ENCODE data around the gene C12orf57.
A peak's percentile ranks its signal among the peaks of the same experiment; 100 is the strongest.

Gene C12orf57

DNA sequence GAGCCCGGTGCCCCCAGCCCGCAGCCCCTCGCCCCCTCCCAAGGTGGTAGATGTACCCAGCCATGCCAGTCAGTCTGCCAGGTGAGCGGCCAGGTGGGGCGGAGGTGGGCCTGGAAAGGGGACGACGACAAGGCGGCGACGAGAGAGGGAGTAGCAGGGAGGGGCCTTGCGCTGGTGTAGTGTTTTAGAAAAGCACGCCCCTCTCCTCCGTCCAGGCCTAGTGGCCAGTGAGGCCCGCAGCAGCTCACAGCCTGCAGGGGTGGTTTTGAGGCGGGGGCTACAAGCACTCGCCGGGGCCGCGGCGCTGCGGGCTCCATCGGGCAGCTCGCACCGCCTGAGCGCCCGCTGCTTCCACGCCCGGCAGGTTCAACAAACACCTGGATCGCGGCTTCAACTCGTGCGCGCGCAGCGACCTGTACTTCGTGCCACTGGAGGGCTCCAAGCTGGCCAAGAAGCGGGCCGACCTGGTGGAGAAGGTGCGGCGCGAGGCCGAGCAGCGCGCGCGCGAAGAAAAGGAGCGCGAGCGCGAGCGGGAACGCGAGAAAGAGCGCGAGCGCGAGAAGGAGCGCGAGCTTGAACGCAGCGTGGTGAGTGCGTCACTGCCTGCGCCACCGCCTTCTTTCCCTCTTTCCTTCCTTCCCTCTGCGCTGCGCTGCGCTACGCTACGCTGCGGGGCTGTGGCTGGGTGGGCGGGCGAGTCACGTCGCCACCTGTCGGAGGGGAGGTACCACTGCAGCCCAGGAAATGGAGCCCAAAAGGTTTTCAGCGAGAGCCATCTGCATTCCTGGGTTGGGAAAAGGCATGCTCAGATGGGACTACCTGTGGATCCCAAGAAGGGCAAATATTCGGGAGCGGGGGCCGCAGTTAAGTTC is 6.1 kb upstream of the C12orf57 start:
- DNase-seq (ENCODE audit: low spot score) = peak; percentile 86

DNA sequence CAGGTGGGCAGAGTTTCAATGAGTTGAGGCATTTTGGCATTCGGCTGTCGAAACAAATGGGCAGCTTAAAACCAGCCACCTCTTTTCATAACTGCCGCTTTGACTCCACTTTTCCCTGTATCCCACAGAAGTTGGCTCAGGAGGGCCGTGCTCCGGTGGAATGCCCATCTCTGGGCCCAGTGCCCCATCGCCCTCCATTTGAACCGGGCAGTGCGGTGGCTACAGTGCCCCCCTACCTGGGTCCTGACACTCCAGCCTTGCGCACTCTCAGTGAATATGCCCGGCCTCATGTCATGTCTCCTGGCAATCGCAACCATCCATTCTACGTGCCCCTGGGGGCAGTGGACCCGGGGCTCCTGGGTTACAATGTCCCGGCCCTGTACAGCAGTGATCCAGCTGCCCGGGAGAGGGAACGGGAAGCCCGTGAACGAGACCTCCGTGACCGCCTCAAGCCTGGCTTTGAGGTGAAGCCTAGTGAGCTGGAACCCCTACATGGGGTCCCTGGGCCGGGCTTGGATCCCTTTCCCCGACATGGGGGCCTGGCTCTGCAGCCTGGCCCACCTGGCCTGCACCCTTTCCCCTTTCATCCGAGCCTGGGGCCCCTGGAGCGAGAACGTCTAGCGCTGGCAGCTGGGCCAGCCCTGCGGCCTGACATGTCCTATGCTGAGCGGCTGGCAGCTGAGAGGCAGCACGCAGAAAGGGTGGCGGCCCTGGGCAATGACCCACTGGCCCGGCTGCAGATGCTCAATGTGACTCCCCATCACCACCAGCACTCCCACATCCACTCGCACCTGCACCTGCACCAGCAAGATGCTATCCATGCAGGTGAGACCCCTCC is 5.2 kb upstream of the C12orf57 start:
- no peak for DNase-seq (ENCODE audit: low spot score)

DNA sequence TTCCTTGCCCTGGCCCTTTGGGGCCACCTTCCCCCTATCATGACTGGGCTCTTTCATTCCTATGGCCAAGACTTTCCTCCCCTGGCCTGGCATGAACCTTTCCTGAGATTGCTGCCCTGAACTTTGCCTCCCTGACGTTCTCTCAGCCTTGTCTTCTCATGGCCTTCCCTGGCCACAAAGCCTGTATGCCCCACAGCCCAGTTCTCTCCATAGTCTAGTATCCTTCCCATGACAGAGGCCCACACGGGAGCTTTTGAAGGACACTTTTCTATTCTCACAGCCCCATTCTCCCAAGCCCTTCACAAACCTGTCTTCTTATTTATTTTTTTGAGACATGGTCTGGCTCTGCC is 4.7 kb upstream of the C12orf57 start:
- no peak for DNase-seq (ENCODE audit: low spot score)

DNA sequence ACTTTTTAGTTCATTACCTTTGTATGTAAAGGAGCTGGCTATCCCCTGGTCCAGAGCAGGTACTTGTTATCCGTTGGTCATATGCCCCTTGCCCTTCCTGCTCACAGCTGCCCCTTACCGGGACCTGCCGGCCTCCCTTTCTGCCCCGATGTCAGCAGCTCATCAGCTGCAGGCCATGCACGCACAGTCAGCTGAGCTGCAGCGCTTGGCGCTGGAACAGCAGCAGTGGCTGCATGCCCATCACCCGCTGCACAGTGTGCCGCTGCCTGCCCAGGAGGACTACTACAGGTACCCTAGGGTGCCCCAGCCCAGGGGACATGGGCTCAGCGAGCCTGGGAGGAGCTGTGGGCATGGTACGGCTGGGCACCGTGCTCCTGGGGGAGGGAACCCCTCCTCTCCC is 2.6 kb upstream of the C12orf57 start:
- no peak for DNase-seq (ENCODE audit: low spot score)

DNA sequence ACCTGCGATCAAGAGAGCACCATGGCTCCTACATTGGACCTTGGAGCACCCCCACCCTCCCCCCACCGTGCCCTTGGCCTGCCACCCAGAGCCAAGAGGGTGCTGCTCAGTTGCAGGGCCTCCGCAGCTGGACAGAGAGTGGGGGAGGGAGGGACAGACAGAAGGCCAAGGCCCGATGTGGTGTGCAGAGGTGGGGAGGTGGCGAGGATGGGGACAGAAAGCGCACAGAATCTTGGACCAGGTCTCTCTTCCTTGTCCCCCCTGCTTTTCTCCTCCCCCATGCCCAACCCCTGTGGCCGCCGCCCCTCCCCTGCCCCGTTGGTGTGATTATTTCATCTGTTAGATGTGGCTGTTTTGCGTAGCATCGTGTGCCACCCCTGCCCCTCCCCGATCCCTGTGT is 2.0 kb upstream of the C12orf57 start:
- DNase-seq (ENCODE audit: low spot score) = no peak

DNA sequence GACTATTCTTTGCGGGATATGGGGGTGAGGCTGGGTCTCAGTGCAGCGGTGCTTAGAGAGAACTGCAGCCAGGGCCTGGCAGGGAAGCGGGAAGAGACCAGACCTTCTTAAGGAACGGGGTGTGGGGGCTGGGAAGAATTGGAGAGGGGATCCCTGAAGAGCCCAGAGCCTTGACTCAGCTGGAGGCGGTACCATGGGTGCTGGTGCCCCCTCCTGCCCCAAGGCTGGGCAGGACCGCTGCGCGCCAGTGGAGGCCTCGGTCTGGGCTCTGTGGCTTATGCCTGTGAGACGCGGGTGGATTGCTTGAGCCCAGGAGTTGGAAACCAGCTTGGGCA is 1.5 kb upstream of the C12orf57 start:
- DNase-seq (ENCODE audit: low spot score) = no peak

DNA sequence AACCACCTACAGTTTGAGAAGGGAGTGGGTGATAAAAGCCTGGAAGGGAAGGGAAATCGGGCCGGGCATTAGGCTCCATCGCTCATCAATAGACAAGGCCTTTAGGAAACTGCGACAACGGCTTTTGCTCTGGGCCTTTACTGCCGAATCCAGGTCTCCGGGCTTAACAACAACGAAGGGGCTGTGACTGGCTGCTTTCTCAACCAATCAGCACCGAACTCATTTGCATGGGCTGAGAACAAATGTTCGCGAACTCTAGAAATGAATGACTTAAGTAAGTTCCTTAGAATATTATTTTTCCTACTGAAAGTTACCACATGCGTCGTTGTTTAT is 467 bp upstream of the C12orf57 start:
- DNase-seq (ENCODE audit: low spot score) = peak; percentile 98

DNA sequence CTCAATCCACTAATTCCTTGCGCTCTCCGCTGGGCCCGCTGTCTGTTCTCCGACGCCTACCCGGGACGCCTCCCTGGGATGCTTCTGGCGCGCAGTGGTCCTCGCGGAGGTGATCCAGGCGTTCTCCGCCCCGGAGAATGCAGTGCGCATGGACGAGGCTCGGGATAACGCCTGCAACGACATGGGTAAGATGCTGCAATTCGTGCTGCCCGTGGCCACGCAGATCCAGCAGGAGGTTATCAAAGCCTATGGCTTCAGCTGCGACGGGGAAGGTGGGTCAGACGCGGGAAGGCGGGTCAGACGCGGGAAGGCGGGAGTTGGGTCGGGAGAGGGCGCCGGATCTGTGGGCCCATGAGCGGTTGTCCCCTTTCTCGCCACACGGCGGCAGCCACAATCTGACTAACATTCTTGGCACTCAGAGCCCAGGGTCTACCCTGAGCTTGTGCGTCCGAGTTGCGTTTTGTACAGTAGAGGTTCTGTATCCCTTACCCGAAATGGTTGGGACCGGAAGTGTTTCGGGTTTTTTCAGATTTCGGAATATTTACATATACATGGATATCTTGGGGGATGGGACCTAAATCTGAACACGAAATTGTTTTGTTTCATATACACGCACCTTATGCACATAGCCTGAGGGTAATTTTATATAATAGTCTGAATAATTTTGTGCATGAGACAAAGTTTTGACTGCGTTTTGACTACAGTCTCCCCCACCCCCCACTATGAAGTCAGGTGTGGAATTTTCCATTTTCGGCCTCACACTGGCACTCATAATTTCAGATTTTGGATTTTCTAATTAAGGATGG is 762 bp downstream of the C12orf57 start:
- peak; percentile 81 for DNase-seq (ENCODE audit: low spot score)

DNA sequence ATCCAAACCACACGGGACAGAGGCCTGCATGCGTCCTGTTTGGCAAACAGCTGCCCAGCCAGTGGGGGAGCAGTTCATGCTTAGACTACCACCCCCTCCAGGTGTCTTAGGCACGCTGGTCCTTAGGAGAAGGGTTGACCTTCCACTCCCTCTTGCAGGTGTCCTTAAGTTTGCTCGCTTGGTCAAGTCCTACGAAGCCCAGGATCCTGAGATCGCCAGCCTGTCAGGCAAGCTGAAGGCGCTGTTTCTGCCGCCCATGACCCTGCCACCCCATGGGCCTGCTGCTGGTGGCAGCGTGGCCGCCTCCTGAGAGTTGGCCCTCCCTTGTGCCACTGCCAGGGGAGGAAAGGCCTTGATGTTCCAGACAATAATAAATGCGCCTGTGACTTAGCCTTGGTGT is 1.8 kb downstream of the C12orf57 start:
- DNase-seq (ENCODE audit: low spot score) = no peak

DNA sequence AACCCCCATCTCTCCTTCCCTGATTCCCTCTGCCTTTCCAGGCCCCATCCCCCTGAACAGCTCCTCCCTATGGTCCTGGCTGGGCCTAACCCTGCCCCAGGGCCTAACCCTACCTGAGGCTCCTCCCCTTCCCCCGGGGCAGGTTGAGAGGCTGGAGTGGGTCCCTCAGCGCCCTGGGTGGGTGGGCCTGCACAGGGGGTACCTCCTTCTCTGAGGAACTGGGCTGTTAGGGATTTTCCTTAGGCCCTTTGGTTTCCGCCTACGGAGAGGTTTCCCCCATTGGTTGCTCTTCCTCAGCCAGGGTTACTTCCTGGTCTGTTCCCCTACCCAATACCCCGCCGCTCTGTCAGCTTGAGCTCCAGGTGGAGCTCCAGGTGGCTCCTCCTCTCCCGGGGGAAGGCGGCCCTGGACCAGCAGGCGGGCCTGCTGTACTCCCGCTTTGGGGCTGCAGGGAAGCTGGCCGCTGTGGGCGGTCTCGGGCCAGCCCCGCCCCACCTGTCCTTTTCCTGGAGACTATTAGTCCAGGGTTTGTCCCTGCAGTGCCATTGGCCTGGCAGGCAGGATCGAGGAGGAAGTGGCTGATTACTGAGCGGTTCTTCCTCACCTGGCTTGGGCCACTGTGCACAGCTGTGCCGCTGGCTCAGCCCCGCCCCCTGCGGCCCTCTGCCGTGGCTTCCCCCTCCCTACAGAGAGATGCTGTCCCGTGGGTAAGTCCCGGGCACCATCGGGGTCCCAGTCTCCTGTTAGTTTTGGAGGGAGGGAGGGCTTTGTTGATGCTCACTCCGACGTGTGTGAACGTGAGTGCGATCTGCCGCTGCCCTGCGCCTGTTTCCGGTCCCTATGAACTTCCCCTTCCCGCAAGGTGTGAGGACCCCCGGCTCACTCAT is 2.5 kb downstream of the C12orf57 start:
- peak; percentile 96 for DNase-seq (ENCODE audit: low spot score)

DNA sequence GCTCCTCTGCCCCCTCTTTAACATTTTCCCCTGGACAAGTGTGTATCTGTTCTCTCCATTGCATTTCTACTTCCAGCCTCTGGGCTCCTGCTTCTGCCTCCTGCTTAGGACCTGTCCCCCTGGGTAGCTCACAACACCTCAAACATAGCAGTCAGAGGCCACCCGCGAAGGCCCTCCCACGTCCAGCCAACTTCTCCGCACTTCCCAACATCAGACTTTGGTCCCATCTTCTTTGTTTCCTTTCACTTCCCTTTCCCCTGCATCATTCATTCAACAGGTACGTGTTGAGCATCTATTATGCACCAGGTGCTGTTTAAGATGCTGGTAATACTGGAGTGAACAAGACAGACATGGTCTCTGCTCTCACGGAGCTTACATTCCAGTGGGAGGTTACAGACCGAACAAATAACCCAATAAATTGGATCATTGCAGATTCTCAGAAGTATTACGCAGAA is 3.1 kb downstream of the C12orf57 start:
- no peak for DNase-seq (ENCODE audit: low spot score)

DNA sequence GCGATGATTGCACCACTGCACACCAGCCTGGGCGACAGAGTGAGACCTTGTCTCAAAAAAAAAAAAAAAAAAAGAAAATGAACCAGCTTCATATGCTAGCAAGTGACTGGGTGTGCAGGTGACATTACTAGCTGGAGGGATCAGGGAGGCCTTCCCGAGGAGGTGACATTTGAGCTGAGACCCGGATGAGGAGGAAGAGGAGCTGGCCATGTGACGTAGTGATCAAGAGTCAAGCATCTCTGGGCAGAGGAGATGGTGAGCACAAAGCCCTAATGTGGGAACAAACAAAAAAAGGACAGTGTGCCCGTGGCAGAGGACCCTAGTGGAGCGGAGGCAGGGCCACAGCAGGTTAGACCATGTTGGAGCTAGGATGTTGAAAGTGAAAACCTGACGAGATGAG is 3.8 kb downstream of the C12orf57 start:
- no peak for DNase-seq (ENCODE audit: low spot score)

DNA sequence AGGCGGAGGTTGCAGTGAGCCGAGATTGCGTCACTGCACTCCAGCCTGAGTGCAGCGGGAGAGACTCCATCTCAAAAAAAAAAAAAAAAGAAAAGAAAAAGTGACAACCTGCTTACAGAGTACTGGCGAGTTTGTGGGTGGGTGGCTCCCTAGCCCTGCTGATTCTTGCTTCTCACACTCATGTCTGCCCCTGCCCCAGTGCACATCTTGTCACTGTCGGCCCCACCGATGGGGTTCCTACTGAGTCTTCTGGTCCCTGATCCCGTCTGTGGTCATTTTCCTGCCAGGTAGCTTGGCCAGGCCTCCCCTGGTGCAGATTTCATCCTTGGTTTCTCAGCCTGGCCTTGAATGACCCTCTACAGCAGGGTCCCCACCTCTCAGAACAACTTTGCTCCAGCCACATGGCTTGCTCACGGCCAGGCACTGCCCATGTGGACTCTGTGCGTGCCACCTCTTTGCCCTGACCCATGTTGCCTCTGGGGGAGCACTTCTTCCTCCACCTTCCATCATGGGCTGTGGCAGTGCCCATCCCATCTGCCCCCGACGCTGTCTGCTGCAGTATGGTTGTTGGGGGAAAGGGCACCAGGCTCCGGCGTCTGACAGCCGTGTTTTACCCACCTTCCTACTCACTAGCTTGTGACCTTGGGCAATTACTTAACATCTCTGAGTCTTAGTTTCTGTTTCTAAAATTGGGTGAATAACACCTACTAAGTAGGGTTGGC is 5.2 kb downstream of the C12orf57 start:
- no peak for DNase-seq (ENCODE audit: low spot score)

DNA sequence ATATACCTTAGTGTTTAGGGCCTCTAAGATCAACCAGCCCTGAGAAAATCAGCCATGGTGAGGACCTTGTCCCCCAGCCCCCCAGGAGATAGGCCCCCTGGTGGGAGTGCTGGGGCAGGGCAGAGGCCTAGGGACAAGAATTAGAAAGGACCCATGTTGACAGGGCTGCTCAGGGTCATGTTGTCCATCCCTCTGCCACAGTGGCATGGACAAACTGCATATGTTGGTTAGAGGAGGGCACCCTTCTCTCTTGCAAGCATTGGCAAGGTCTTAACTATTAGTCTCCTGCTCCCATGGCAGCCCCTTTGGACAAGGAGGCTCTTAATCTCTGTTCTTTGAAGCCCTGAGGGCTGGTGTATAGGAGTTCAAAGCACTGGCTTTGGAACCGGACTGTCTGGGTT is 6.6 kb downstream of the C12orf57 start:
- peak; percentile 60 for DNase-seq (ENCODE audit: low spot score)

DNA sequence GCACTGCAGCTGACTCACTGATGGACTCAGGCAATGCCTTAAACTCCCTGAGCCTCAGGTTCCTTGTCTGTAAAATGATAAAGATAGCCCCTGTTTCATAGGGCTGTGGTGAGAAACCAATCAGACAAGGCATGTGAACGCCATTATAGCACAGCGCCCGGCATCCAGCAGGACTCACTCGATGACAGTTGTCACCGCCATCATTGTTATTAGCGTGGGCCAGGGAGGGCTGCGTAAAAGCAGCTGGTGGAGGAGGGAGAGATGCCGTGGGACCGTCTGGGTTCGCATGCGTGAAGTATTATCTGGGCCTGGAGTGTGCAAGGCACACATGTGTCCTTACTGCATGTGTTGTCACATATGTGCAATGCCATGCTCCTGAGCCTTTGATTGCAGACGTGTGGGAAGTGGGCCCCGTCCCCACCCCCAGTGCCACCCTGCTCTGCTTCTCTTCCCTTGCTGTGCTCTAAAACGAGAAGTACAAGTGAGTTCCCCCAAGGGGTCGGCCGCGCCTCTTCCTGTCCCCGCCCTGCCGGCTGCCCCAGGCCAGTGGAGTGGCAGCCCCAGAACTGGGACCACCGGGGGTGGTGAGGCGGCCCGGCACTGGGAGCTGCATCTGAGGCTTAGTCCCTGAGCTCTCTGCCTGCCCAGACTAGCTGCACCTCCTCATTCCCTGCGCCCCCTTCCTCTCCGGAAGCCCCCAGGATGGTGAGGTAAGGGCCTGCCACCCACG is 7.2 kb downstream of the C12orf57 start, which contains the start of gene PTPN6:
Gene PTPN6, plus strand, starts transcription at position 546 of the 730 bp plus-strand sequence. Its CDS starts 157 bp downstream, at position 703.
- DNase-seq (ENCODE audit: low spot score) = no peak

DNA sequence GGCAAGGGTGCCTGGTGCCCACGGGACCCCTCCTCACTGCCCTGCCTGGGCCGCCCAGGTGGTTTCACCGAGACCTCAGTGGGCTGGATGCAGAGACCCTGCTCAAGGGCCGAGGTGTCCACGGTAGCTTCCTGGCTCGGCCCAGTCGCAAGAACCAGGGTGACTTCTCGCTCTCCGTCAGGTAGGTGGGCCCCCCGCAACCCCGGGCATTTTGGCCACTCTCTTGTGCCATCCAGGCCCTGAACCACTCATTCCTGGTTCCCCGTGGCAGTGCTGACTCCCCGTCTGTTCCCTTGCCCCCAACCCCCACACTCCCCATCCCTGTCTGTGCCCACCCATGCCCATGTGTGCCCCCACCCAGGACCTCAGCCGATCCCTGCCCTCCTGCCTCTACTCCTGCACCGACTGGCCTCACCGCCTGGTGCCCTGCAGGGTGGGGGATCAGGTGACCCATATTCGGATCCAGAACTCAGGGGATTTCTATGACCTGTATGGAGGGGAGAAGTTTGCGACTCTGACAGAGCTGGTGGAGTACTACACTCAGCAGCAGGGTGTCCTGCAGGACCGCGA is 7.8 kb downstream of the C12orf57 start:
- no peak for DNase-seq (ENCODE audit: low spot score)

DNA sequence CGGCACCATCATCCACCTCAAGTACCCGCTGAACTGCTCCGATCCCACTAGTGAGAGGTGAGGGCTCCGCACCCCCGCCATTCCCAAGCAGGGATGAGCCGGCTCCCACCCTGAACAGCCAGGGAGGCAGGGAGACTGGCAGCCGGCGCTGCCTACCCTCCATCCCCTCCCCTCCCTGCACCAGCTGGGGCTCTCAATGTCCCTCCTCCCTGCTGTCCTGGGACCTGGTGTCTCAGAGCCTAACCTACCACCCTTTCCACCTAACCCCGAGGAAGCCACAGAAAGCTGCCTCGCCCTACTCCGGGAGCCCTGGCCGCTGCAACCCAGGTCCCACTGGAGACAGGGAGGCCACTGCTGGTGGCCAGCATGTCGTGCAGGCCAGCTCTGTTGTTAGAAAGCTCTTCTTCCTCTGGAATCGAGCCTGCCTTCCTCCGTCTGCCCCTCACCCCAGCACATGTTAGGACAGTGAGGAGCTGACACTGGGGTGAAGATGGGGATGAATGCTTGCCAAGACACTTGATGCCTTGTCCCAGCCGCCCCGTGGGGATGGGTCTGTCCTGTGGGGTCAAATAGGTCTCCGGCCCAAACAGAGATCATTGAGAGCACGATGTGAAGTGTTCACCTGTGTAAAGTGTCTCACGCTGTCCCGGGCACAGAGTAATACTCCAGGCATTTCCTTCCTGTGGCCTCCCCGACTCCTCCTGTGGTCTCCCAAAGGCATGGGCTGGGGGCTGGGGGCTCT is 8.5 kb downstream of the C12orf57 start:
- no peak for DNase-seq (ENCODE audit: low spot score)

DNA sequence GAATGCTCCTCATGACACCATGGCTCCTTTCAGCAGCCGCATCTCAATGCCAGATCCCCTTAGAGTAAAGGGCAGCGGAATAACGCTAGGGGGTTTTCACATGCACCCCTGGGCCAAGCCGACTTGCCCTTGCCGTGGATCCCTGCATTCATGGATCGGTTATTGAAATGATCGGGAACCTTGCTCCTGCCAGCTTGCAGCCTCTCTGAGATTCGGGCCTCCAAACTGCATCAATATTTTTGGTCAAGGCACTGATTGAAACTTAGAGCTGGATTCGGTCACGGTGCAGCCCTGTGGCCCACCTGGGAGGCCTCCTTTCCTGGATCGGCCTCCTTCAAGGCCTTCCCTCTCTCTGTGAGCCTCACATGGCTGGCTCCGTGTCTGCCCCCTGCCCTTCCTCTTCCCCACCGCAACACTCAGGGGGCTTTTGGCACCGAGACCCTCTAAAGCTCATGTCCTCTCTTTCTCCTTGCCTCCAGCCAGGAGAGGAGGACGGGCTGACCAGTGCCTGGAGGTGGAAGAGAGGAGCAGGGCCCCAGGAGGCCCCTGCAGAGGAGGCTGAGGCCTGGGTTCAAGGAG is 9.1 kb downstream of the C12orf57 start:
- DNase-seq (ENCODE audit: low spot score) = no peak

Data from HuH-7 (cell line).